Small intestine (tissue), 7 donors: ENCODE measurements around the gene HRCT1. TPM values are rescaled to one million over a fixed set of nuclear protein-coding genes. Genes with fewer than 3 reads are reported as not detected.
"Not testable (repeated sequence)": the region's sequence is repeated elsewhere in the genome, so short reads cannot be mapped to it uniquely, and the experiment has no call there.

ENCODE experiments used
- DNase-seq, 2 donors: peaks; one replicate each; pipeline versions ENCODE4 v3.0.0 to v3.0.0-alpha.2; 2013
- FAIRE-seq: peaks from 2 replicates; lab custom pipeline; 2012; peaks lifted over from hg19 to GRCh38; lab: Jason Lieb, UNC
- H3K27ac ChIP-seq, 3 donors: one replicate each; pipeline ENCODE4 v1.5.1; 2013; ENCODE audit warnings: low read length in 2 of 3, mild to moderate bottlenecking in 2 of 3, control low read depth in 1 of 3, inconsistent platforms in 1 of 3, low read depth in 1 of 3, moderate library complexity in 1 of 3
- H3K27me3 ChIP-seq, 3 donors: one replicate each; pipeline ENCODE4 v1.6.1; 2013; ENCODE audit warnings: low read length in 3 of 3, inconsistent platforms in 1 of 3; ENCODE audit not compliant: control insufficient read depth in 3 of 3, insufficient read depth in 3 of 3
- H3K36me3 ChIP-seq, 3 donors: one replicate each; pipeline ENCODE4 v1.6.1; 2013; ENCODE audit warnings: low read length in 3 of 3, inconsistent platforms in 1 of 3, low read depth in 1 of 3, mild to moderate bottlenecking in 1 of 3, moderate library complexity in 1 of 3; ENCODE audit not compliant: control insufficient read depth in 3 of 3, insufficient read depth in 2 of 3
- H3K4me1 ChIP-seq, 3 donors: one replicate each; pipeline ENCODE4 v1.6.1; 2013; ENCODE audit warnings: low read length in 2 of 3, inconsistent platforms in 1 of 3, low read depth in 1 of 3, mild to moderate bottlenecking in 1 of 3, moderate library complexity in 1 of 3; ENCODE audit not compliant: control insufficient read depth in 3 of 3, insufficient read depth in 2 of 3
- H3K4me3 ChIP-seq, 3 donors: one replicate each; pipeline ENCODE4 v1.5.1; 2013; ENCODE audit warnings: low read length in 3 of 3, control low read depth in 1 of 3, inconsistent platforms in 1 of 3, low read depth in 1 of 3, mild to moderate bottlenecking in 1 of 3, moderate library complexity in 1 of 3
- H3K9me3 ChIP-seq, 2 donors: one replicate each; pipeline ENCODE4 v1.6.1; 2013; ENCODE audit warnings: low read depth in 1 of 2, low read length in 1 of 2; ENCODE audit not compliant: control insufficient read depth in 2 of 2, insufficient read depth in 1 of 2
- WGBS, 3 donors: extraction: QIAGEN DNeasy Blood & Tissue Kit; methylation state at CpG; one replicate each; pipeline ENCODE4 v1.1.7; 2013; 5-methylcytosine and 5-hydroxymethylcytosine counted together
- polyA plus RNA-seq, 4 donors: library from polyadenylated mRNA; stranded (reverse) in 3 of 4; unstranded in 1 of 4; fragments of 200-250 nt in 3 of 4; fragments of 120-200 nt in 1 of 4; gene quantifications; one replicate each; pipeline versions ENCODE4 v1.2.1 to v1.2.3, GENCODE V29; 2013
- donor health status: healthy with polysubstance abuse.
- donor health status: control.
- donor health status: control.
- donor health status: Bipolar disorder and iron deficiency.
- donor health status: healthy.

Gene HRCT1
- polyA plus RNA-seq, 4 donors: 1.8 to 17.8 (median 7.5) TPM

GRCh38 chr9:35923927-35924763 lies 18.1 kb downstream of the HRCT1 start:
- peak overlapping the region; percentile 56 to 64 (median 60) for H3K27ac ChIP-seq
- FAIRE-seq (no peak), DNase-seq (peak in 1 of 2 donors; percentile 83)
- peaks cover 7 to 35% (median 11%) of the 10 kb centered on the region in 3 donors for H3K4me1 ChIP-seq
- H3K27me3 ChIP-seq: no peaks in the 10 kb centered on the region
- no peaks in the 10 kb centered on the region for H3K36me3 ChIP-seq
- WGBS, 3 donors: 57 to 63% (median 61%) methylated on average over 9 of the region's 9 CpGs
- no peaks in the 10 kb centered on the region for H3K9me3 ChIP-seq
- H3K4me3 ChIP-seq: no peak overlapping the region

GRCh38 chr9:35928591-35929452 lies 22.8 kb downstream of the HRCT1 start:
- peak in 1 of 2 donors; percentile 54 for DNase-seq
- Histone ChIP-seq H3K27me3 (no peaks in the 10 kb centered on the region), H3K4me3 (no peak overlapping the region), H3K4me1 (peaks cover 0 to 11% (median 0%) of the 10 kb centered on the region in 3 donors), H3K27ac (no peak overlapping the region), H3K36me3 (no peaks in the 10 kb centered on the region), H3K9me3 (no peaks in the 10 kb centered on the region)
- no peak for FAIRE-seq
- 82 to 83% (median 83%) methylated on average over 9 of the region's 9 CpGs for WGBS, 3 donors

- Histone ChIP-seq H3K27ac (no peak overlapping the region), H3K36me3 (no peaks in the 10 kb centered on the region)
- FAIRE-seq: no peak
Observed at GRCh38 chr9:35929453-35929718, 23.4 kb downstream of the HRCT1 start.

GRCh38 chr9:35930521-35930920 lies 24.5 kb downstream of the HRCT1 start:
- H3K9me3 ChIP-seq: no peaks in the 10 kb centered on the region
- no peak for DNase-seq
- H3K27ac ChIP-seq: no peak overlapping the region
- FAIRE-seq: no peak
- no peak overlapping the region for H3K4me3 ChIP-seq
- H3K27me3 ChIP-seq: no peaks in the 10 kb centered on the region
- no peaks in the 10 kb centered on the region for H3K36me3 ChIP-seq
- peaks cover 0 to 8% (median 0%) of the 10 kb centered on the region in 3 donors for H3K4me1 ChIP-seq

More at GRCh38 chr9:35929453-35929718, 23.4 kb downstream of the HRCT1 start:
- H3K4me3 ChIP-seq: no peak overlapping the region
- no peaks in the 10 kb centered on the region for H3K27me3 ChIP-seq
- H3K9me3 ChIP-seq: no peaks in the 10 kb centered on the region
- WGBS, 3 donors: 74 to 78% (median 77%) methylated on average over 6 of the region's 6 CpGs
- peaks cover 0 to 8% (median 0%) of the 10 kb centered on the region in 3 donors for H3K4me1 ChIP-seq
- DNase-seq: no peak

- H3K36me3 ChIP-seq: no peaks in the 10 kb centered on the region
- 91 to 98% (median 96%) methylated on average over 3 of the region's 3 CpGs for WGBS, 3 donors
- FAIRE-seq (no peak), DNase-seq (no peak)
- H3K4me1 ChIP-seq: peaks cover 0 to 8% (median 0%) of the 10 kb centered on the region in 3 donors
- H3K27ac ChIP-seq: no peak overlapping the region
- H3K4me3 ChIP-seq: no peak overlapping the region
- H3K27me3 ChIP-seq: no peaks in the 10 kb centered on the region
- H3K9me3 ChIP-seq: no peaks in the 10 kb centered on the region
Observed at GRCh38 chr9:35930989-35931388, 25.0 kb downstream of the HRCT1 start.

- no peak for FAIRE-seq
- H3K4me1 ChIP-seq: peaks cover 0 to 8% (median 0%) of the 10 kb centered on the region in 3 donors
Observed at GRCh38 chr9:35932735-35933134, 26.7 kb downstream of the HRCT1 start.

GRCh38 chr9:35933550-35934067 lies 27.6 kb downstream of the HRCT1 start:
- peaks cover 0 to 4% of the 10 kb centered on the region in 2 donors for H3K9me3 ChIP-seq
- FAIRE-seq (no peak), DNase-seq (no peak)
- H3K27ac ChIP-seq: no peak overlapping the region
- WGBS, 3 donors: 83 to 85% (median 84%) methylated on average over 4 of the region's 4 CpGs
- no peaks in the 10 kb centered on the region for H3K27me3 ChIP-seq
- no peaks in the 10 kb centered on the region for H3K36me3 ChIP-seq
- H3K4me1 ChIP-seq: peaks cover 0 to 8% (median 0%) of the 10 kb centered on the region in 3 donors
- H3K4me3 ChIP-seq: no peak overlapping the region

More at GRCh38 chr9:35932735-35933134, 26.7 kb downstream of the HRCT1 start:
- Histone ChIP-seq H3K9me3 (peaks cover 0 to 4% of the 10 kb centered on the region in 2 donors), H3K4me3 (no peak overlapping the region), H3K27ac (no peak overlapping the region), H3K36me3 (no peaks in the 10 kb centered on the region), H3K27me3 (no peaks in the 10 kb centered on the region)
- 81 to 98% (median 83%) methylated on average over 3 of the region's 3 CpGs for WGBS, 3 donors
- DNase-seq: no peak

- not testable (repeated sequence) for H3K9me3 ChIP-seq, H3K36me3 ChIP-seq, FAIRE-seq, H3K4me1 ChIP-seq, DNase-seq, H3K27me3 ChIP-seq, H3K4me3 ChIP-seq, H3K27ac ChIP-seq
- WGBS, 3 donors: 91 to 97% (median 92%) methylated on average over 6 of the region's 6 CpGs
Observed at GRCh38 chr9:35934069-35934468, 28.1 kb downstream of the HRCT1 start.
